HepG2 (cell line): ENCODE results near the gene PDILT. TPM values are rescaled to one million over a fixed set of nuclear protein-coding genes. Genes with fewer than 3 reads are reported as not detected.
A peak's percentile ranks its signal among the peaks of the same experiment; 100 is the strongest.

ENCODE experiments used
- CREB1 ChIP-seq, 2 experiments: fragments of 450-650 bp in 1 of 2; IDR thresholded peaks; 2 replicates each; pipeline ENCODE4 v1.6.1; 2016 to 2017; ENCODE audit warnings: control low read depth in 1 of 2, mild to moderate bottlenecking in 1 of 2, missing compliant biosample characterization in 1 of 2, missing genetic modification characterization in 1 of 2
- DPF2 ChIP-seq: sonication (generic); formaldehyde crosslinking; IDR thresholded peaks from 2 replicates; pipeline ENCODE4 v1.4.0; 2020; ENCODE audit warnings: mild to moderate bottlenecking, low read depth, missing genetic modification reagents, borderline replicate concordance
- DR1 ChIP-seq: sonication (generic); formaldehyde crosslinking; IDR thresholded peaks from 2 replicates; pipeline ENCODE4 v1.8.0; 2021; ENCODE audit warnings: mild to moderate bottlenecking, missing genetic modification reagents, inconsistent platforms
- ETV5 ChIP-seq: IDR thresholded peaks from 2 replicates; pipeline ENCODE4 v1.6.1; 2018; ENCODE audit warnings: missing biosample characterization, missing genetic modification reagents, inconsistent platforms, borderline replicate concordance
- GFI1 ChIP-seq: sonication (generic); formaldehyde crosslinking; IDR thresholded peaks from 2 replicates; pipeline ENCODE4 v1.5.0; 2020; ENCODE audit warnings: missing genetic modification reagents, mild to moderate bottlenecking, borderline replicate concordance
- HMGA1 ChIP-seq: sonication (generic); formaldehyde crosslinking; conservative IDR thresholded peaks from 2 replicates; pipeline ENCODE4 v1.4.0; 2020; ENCODE audit warnings: missing genetic modification reagents
- JDP2 ChIP-seq: sonication (generic); formaldehyde crosslinking; IDR thresholded peaks from 2 replicates; pipeline ENCODE4 v1.8.1; 2022; ENCODE audit warnings: missing genetic modification reagents, borderline replicate concordance
- KLF15 ChIP-seq: sonication (generic); formaldehyde crosslinking; IDR thresholded peaks from 2 replicates; pipeline ENCODE4 v1.8.1; 2023; ENCODE audit warnings: borderline replicate concordance, mild to moderate bottlenecking, inconsistent platforms, missing genetic modification reagents, mixed read lengths
- MYC ChIP-seq: sonication (generic); formaldehyde crosslinking; IDR thresholded peaks from 2 replicates; pipeline ENCODE4 v1.9.0; 2021; ENCODE audit warnings: missing genetic modification reagents, borderline replicate concordance
- NCOA1 ChIP-seq: sonication (generic); formaldehyde crosslinking; IDR thresholded peaks from 2 replicates; pipeline ENCODE4 v1.9.0; 2021; ENCODE audit warnings: missing genetic modification reagents
- NFKB2 ChIP-seq: sonication (generic); formaldehyde crosslinking; IDR thresholded peaks from 2 replicates; pipeline ENCODE4 v1.4.0; 2020; ENCODE audit warnings: missing genetic modification reagents, borderline replicate concordance
- NONO ChIP-seq, 2 experiments: fragments of 450-650 bp in 1 of 2; sonication (generic) in 1 of 2; formaldehyde crosslinking in 1 of 2; IDR thresholded peaks in 1 of 2; conservative IDR thresholded peaks in 1 of 2; 2 replicates each; pipeline versions ENCODE4 v1.6.1 to v1.8.0; 2017 to 2022; ENCODE audit warnings: mild to moderate bottlenecking in 1 of 2, missing genetic modification reagents in 1 of 2, moderate library complexity in 1 of 2
- PLSCR1 ChIP-seq: sonication (generic); formaldehyde crosslinking; IDR thresholded peaks from 2 replicates; pipeline ENCODE4 v1.5.0; 2020; ENCODE audit warnings: missing genetic modification reagents, mild to moderate bottlenecking, borderline replicate concordance
- RBFOX2 ChIP-seq: fragments of 200-400 bp; formaldehyde crosslinking; IDR thresholded peaks from 2 replicates; pipeline ENCODE4 v1.6.1; 2017; ENCODE audit warnings: low read depth, mild to moderate bottlenecking, low read length
- XRCC5 ChIP-seq: fragments of 200-400 bp; formaldehyde crosslinking; optimal IDR thresholded peaks from 2 replicates; pipeline ENCODE3; 2017; ENCODE audit warnings: mild to moderate bottlenecking, low read length
- ZNF124 ChIP-seq: sonication (generic); formaldehyde crosslinking; IDR thresholded peaks from 2 replicates; pipeline ENCODE4 v1.4.0; 2020; ENCODE audit warnings: missing genetic modification reagents
- ZNF33B ChIP-seq: sonication (generic); formaldehyde crosslinking; IDR thresholded peaks from 2 replicates; pipeline ENCODE4 v1.5.1; 2020; ENCODE audit warnings: mild to moderate bottlenecking, missing genetic modification reagents
- ZNF431 ChIP-seq: sonication (generic); formaldehyde crosslinking; IDR thresholded peaks from 2 replicates; pipeline ENCODE4 v1.9.0; 2022; ENCODE audit warnings: missing genetic modification reagents, low read depth, mild to moderate bottlenecking, borderline replicate concordance
- ZNF780A ChIP-seq: sonication (generic); formaldehyde crosslinking; IDR thresholded peaks from 2 replicates; pipeline ENCODE4 v1.8.0; 2022; ENCODE audit warnings: mild to moderate bottlenecking, missing genetic modification reagents, moderate library complexity
- ZNF800 ChIP-seq: sonication (generic); formaldehyde crosslinking; IDR thresholded peaks from 2 replicates; pipeline ENCODE4 v1.4.0; 2020; ENCODE audit warnings: missing genetic modification reagents
- polyA plus RNA-seq, 8 experiments: library from polyadenylated mRNA; depleted of rRNA in 3 of 8; stranded (reverse) in 7 of 8; unstranded in 1 of 8; fragments of >200 nt; fragmentation: Illumina TruSeq in 4 of 8; extraction: Trizol in 4 of 8; gene quantifications; 2 replicates each; pipeline versions ENCODE4 v1.2.1 to v1.2.3, GENCODE V29; 2011 to 2016; ENCODE audit warnings: low read depth in 4 of 8, missing spikeins in 1 of 8, mixed read lengths in 1 of 8; ENCODE audit not compliant: insufficient read depth in 1 of 8
- total RNA-seq, 5 experiments: library from RNA; depleted of rRNA; stranded (reverse); fragments of >200 nt; fragmentation: Illumina TruSeq; extraction: Trizol; gene quantifications; 2 replicates each; pipeline ENCODE4 v1.2.3, GENCODE V29; 2016; ENCODE audit warnings: low read depth in 1 of 5
- TF ChIP-seq, protein P1 (sequence below): IDR thresholded peaks from 2 replicates; pipeline ENCODE4 v1.6.1; 2016
- TF ChIP-seq, protein P2 (sequence below): sonication (generic); formaldehyde crosslinking; IDR thresholded peaks from 2 replicates; pipeline ENCODE4 v1.4.0; 2020; ENCODE audit warnings: missing genetic modification reagents, borderline replicate concordance

PDILT gene
- total and polyA plus RNA-seq, 2 of the 13 experiments (the other 11 are each of a cell fraction or from before 2014, with no cell fraction given) = not detected

DNA sequence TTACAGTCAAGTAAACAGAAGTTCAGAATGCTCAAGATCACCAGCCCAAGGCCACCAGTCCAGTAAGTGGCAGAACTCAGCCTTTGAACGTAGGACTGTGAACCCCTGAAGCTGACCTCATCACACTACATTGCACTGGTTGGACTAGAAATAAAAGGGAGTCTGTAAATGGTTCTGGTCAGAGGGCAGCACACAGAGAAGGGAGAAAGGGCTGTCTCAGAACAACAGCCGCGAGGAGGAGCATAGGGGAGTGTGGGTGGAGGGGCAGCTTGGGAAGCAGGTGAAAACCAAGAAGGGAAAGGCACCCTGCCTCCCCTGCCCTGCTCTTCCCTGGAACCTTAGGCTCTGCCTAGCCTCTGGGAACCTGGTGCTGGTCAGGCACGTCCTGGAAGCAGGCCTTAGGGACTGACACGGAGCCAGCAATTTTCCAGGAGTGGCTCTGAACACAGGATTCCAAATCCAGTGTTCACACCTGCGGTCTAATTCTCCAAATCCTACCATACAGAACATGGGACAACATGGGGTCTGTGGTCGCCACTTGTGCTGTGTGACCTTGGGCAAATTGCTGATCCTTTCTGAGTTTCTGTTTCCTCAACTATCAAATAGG is 7.0 kb downstream of the PDILT start (continued):
- TF ChIP-seq ZNF33B (0 out of 2 replicates have a peak, but pooled peaks have one; percentile 11), MYC (CRISPR knock-in tag) (peak; percentile 15; the same call in 1 of the 2 replicates), GFI1 (CRISPR knock-in tag) (no peak), PLSCR1 (CRISPR knock-in tag) (no peak), ZNF800 (no peak), XRCC5 (no peak), KLF15 (no peak), HMGA1 (CRISPR knock-in tag) (no peak), NCOA1 (CRISPR knock-in tag) (0 out of 2 replicates have a peak, but pooled peaks have one; percentile 60), DPF2 (CRISPR knock-in tag) (peak; percentile 74; the same call in 1 of the 2 replicates), ZNF124 (CRISPR knock-in tag) (no peak), CREB1 (IDR thresholded peaks at IDR 0.05) (no peak), CREB1 (CRISPR knock-in tag; IDR thresholded peaks at IDR 0.05) (no peak; the same call in 1 of the 2 replicates), ZNF431 (CRISPR knock-in tag) (no peak), NONO (IDR thresholded peaks at IDR 0.05) (no peak), NONO (CRISPR knock-in tag; conservative IDR thresholded peaks at IDR 0.05) (0 out of 2 replicates have a peak, but pooled peaks have one; percentile 48), NFKB2 (CRISPR knock-in tag) (no peak), ETV5 (no peak), RBFOX2 (no peak), ZNF780A (CRISPR knock-in tag) (no peak), JDP2 (CRISPR knock-in tag) (no peak), DR1 (CRISPR knock-in tag) (no peak)
- TF ChIP-seq, protein P1, sequence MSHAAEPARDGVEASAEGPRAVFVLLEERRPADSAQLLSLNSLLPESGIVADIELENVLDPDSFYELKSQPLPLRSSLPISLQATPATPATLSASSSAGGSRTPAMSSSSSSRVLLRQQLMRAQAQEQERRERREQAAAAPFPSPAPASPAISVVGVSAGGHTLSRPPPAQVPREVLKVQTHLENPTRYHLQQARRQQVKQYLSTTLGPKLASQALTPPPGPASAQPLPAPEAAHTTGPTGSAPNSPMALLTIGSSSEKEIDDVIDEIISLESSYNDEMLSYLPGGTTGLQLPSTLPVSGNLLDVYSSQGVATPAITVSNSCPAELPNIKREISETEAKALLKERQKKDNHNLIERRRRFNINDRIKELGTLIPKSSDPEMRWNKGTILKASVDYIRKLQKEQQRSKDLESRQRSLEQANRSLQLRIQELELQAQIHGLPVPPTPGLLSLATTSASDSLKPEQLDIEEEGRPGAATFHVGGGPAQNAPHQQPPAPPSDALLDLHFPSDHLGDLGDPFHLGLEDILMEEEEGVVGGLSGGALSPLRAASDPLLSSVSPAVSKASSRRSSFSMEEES (CRISPR knock-in tag) = peak; percentile 55
- TF ChIP-seq, protein P2, sequence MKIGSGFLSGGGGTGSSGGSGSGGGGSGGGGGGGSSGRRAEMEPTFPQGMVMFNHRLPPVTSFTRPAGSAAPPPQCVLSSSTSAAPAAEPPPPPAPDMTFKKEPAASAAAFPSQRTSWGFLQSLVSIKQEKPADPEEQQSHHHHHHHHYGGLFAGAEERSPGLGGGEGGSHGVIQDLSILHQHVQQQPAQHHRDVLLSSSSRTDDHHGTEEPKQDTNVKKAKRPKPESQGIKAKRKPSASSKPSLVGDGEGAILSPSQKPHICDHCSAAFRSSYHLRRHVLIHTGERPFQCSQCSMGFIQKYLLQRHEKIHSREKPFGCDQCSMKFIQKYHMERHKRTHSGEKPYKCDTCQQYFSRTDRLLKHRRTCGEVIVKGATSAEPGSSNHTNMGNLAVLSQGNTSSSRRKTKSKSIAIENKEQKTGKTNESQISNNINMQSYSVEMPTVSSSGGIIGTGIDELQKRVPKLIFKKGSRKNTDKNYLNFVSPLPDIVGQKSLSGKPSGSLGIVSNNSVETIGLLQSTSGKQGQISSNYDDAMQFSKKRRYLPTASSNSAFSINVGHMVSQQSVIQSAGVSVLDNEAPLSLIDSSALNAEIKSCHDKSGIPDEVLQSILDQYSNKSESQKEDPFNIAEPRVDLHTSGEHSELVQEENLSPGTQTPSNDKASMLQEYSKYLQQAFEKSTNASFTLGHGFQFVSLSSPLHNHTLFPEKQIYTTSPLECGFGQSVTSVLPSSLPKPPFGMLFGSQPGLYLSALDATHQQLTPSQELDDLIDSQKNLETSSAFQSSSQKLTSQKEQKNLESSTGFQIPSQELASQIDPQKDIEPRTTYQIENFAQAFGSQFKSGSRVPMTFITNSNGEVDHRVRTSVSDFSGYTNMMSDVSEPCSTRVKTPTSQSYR = peak; percentile 18; the same call in 1 of the 2 replicates
